NB4 (cell line): ENCODE data around the gene SERPINE2.
"Not testable (repeated sequence)": the region's sequence is repeated elsewhere in the genome, so short reads cannot be mapped to it uniquely, and the experiment has no call there.

Source experiments
- DNase-seq: peaks from one replicate; pipeline ENCODE4 v3.0.0; 2010; ENCODE audit warnings: low read depth
- H3K4me3 ChIP-seq: one replicate; pipeline ENCODE4 v1.5.1; 2011; ENCODE audit warnings: mild to moderate bottlenecking, low read depth, low read length, moderate library complexity
- MAX ChIP-seq: IDR thresholded peaks from 2 replicates; pipeline ENCODE4 v1.6.1; 2011; ENCODE audit warnings: low read depth, low read length
- MYC ChIP-seq: IDR thresholded peaks from 2 replicates; pipeline ENCODE4 v1.6.1; 2011; ENCODE audit warnings: low read depth, low read length
- POLR2A ChIP-seq: IDR thresholded peaks from 2 replicates; pipeline ENCODE4 v1.6.1; 2011; ENCODE audit warnings: mild to moderate bottlenecking; ENCODE audit not compliant: insufficient read length; ENCODE audit errors: extremely low read depth
- TF ChIP-seq, protein P1 (sequence below): IDR thresholded peaks from one replicate; pipeline ENCODE4 v1.5.1; 2012; ENCODE audit warnings: low read depth, low read length

Gene SERPINE2

GRCh38 chr2:224008702-224009261 is 30.3 kb downstream of the SERPINE2 start:
- TF ChIP-seq MAX, result no peak
- TF ChIP-seq MYC, result no peak
- no peak for TF ChIP-seq POLR2A
- TF ChIP-seq, protein P1, sequence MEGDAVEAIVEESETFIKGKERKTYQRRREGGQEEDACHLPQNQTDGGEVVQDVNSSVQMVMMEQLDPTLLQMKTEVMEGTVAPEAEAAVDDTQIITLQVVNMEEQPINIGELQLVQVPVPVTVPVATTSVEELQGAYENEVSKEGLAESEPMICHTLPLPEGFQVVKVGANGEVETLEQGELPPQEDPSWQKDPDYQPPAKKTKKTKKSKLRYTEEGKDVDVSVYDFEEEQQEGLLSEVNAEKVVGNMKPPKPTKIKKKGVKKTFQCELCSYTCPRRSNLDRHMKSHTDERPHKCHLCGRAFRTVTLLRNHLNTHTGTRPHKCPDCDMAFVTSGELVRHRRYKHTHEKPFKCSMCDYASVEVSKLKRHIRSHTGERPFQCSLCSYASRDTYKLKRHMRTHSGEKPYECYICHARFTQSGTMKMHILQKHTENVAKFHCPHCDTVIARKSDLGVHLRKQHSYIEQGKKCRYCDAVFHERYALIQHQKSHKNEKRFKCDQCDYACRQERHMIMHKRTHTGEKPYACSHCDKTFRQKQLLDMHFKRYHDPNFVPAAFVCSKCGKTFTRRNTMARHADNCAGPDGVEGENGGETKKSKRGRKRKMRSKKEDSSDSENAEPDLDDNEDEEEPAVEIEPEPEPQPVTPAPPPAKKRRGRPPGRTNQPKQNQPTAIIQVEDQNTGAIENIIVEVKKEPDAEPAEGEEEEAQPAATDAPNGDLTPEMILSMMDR, result no peak
- DNase-seq, result no peak
- no peak overlapping the region for H3K4me3 ChIP-seq

GRCh38 chr2:224004105-224004695 is 34.9 kb downstream of the SERPINE2 start:
- DNase-seq, result no peak
- TF ChIP-seq MYC, result no peak
- TF ChIP-seq, protein P1, result no peak
- TF ChIP-seq MAX, result no peak
- TF ChIP-seq POLR2A, result no peak
- H3K4me3 ChIP-seq, result no peak overlapping the region

GRCh38 chr2:224000662-224001061 is 38.4 kb downstream of the SERPINE2 start:
- not testable (repeated sequence) for H3K4me3 ChIP-seq, DNase-seq

DNA sequence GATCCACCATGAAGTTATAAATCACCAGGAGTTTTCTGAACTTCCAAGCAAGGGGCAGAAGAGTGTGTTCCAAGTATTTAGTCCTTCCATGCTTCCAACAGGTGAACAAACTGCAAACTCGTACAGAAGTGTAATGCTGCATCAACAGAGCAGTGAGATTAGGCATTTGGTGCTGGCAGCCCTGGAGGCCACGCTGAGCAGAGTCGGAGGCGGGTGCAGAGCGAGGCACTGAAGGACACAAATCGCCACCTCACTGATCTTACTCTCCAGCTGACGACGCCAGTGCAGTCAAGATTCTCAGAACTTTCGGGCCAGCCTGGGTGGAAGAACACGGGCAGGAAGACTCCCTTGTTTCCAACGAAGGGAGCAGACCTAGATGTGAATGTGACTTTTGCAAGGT is 39.2 kb downstream of the SERPINE2 start:
- TF ChIP-seq POLR2A (no peak), MAX (no peak), MYC (no peak)
- TF ChIP-seq, protein P1, result no peak
- no peak for DNase-seq
- H3K4me3 ChIP-seq, result no peak overlapping the region

DNA sequence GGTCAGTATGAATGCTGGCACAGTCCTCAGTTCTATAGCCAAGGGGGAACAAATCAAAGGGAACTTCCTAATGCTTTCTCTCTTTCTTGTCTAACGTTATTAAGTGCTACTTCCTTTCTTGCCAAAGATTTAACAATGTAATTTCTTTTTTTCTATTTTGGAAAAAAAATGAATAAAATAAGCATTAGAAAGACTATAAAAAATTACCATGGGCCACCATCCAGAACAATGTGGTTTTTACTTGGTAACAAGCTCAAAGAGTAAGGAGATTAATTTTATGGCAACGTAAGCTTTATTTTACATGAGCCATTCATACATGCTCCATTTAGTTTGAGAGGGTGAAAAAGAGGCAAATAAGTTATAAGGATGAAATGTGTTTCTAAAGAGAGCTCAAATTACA is 40.1 kb downstream of the SERPINE2 start:
- no peak for DNase-seq
- H3K4me3 ChIP-seq, result no peak overlapping the region
- no peak for TF ChIP-seq POLR2A
- TF ChIP-seq, protein P1, result no peak
- no peak for TF ChIP-seq MAX
- no peak for TF ChIP-seq MYC

GRCh38 chr2:223997938-223998337 is 41.1 kb downstream of the SERPINE2 start:
- TF ChIP-seq, protein P1, result no peak
- no peak for TF ChIP-seq MAX
- no peak for TF ChIP-seq MYC
- no peak for TF ChIP-seq POLR2A
- no peak for DNase-seq
- no peak overlapping the region for H3K4me3 ChIP-seq
